ENCODE measurements around the gene UPP1. TPM values are rescaled to one million over a fixed set of nuclear protein-coding genes. Genes with fewer than 3 reads are reported as not detected.

Gene UPP1
- total and polyA plus RNA-seq, 2 of the 4 experiments (the other 2 are of a cell fraction): 3.9 to 14.5 TPM

GRCh38 chr7:48096273-48096672, 7.2 kb downstream of the UPP1 start:
- no peak for TF ChIP-seq BHLHE40 (IDR thresholded peaks at IDR 0.05; ENCODE audit: low read depth, low read length)
- Histone ChIP-seq H3K9me1 (ENCODE audit: insufficient read depth, low read length) (peaks cover 23% of the 10 kb centered on the region), H3K14ac (replicated peaks; ENCODE audit: low read depth, low read length) (peak overlapping the region; percentile 1), H3K27me3 (ENCODE audit: control insufficient read depth, insufficient read depth, low read length) (no peaks in the 10 kb centered on the region), H2BK5ac (ENCODE audit: low read depth, low read length, poor library complexity, severe bottlenecking) (peak overlapping the region; percentile 15), H3K18ac (ENCODE audit: low read depth, low read length) (no peak overlapping the region; the same call in 1 of the 2 replicates), H3K27ac (ENCODE audit: insufficient read depth, low read length) (no peak overlapping the region), H2BK120ac (ENCODE audit: low read depth, low read length) (peak overlapping the region; percentile 60; the same call in 1 of the 2 replicates), H4K5ac (ENCODE audit: low read depth, low read length) (no peak overlapping the region), H3K9me3 (ENCODE audit: control insufficient read depth, insufficient read depth, low read length) (no peaks in the 10 kb centered on the region), H3K36me3 (ENCODE audit: control insufficient read depth, insufficient read depth, low read length) (peaks cover 29% of the 10 kb centered on the region), H3K4me2 (ENCODE audit: low read depth, low read length) (no peak overlapping the region), H3K23ac (ENCODE audit: low read depth, low read length) (peak overlapping the region; percentile 55; the same call in 1 of the 2 replicates), H3K9ac (ENCODE audit: low read depth, low read length) (no peak overlapping the region), H3K79me1 (ENCODE audit: low read depth in 1 of 2, low read length in 2 of 2) (peaks cover 45 to 53% of the 10 kb centered on the region in 2 experiments), H4K8ac (ENCODE audit: low read depth in 2 of 2, low read length in 2 of 2) (0 out of 4 replicates have a peak overlapping the region, but pooled peaks of 1 of the 2 experiments have one; percentile 20), H2AFZ (replicated peaks; ENCODE audit: low read length, poor library complexity) (no peak overlapping the region), H3K4ac (ENCODE audit: low read depth, low read length) (peak overlapping the region; percentile 47; the same call in 1 of the 2 replicates), H2BK15ac (ENCODE audit: low read depth, low read length) (peak overlapping the region; percentile 74; the same call in 2 of the 3 replicates), H4K20me1 (ENCODE audit: insufficient read depth, low read length) (no peaks in the 10 kb centered on the region), H3K56ac (ENCODE audit: extremely low read depth, insufficient read depth, low read length) (no peak overlapping the region; the same call in 1 of the 2 replicates), H2AK5ac (ENCODE audit: low read depth, low read length) (peak overlapping the region; percentile 86), H3K4me3 (ENCODE audit: insufficient read depth, low read depth, low read length) (no peak overlapping the region), H4K91ac (ENCODE audit: insufficient read depth, low read depth, low read length) (peak overlapping the region; percentile 70; the same call in 1 of the 2 replicates), H3K4me1 (ENCODE audit: control insufficient read depth, insufficient read depth, low read length) (peaks cover 18% of the 10 kb centered on the region), H2AK9ac (replicated peaks; ENCODE audit: low read depth, low read length, poor library complexity) (no peak overlapping the region), H2BK20ac (ENCODE audit: low read depth, low read length) (peak overlapping the region; percentile 26)
- ChIA-PET POLR2A (ENCODE audit: unreplicated experiment) (no interaction called here), CTCF (interaction anchor here (0.9 kb wide), 1 partner anchor 14 kb away, joined by 3 read pairs; no protein-coding TSS in a partner anchor)
- in situ Hi-C loops (cut with MboI; ENCODE audit: low sequenced_read_pairs) (loop anchor here (10.0 kb wide), 1 partner anchor 111 kb away; no protein-coding TSS in a partner anchor), dilution Hi-C loops (cut with HindIII; ENCODE audit: low sequenced_read_pairs, unreplicated experiment) (no loop called here), intact Hi-C loops (cut with micrococcal nuclease) (no loop called here)
- ATAC-seq (ENCODE audit: low read depth) (no peak), DNase-seq (no peak)
- no TSS peak for BruUV-seq (replicated peaks)
- 100% methylated on average over 1 of the region's 2 CpGs; no CpG with 5 or more reads in 1 of the 2 experiments for WGBS, 2 experiments (ENCODE audit: extremely low coverage in 2 of 2, insufficient read length in 1 of 2)

All from IMR-90 (cell line).